ENCODE data around the gene IAPP. TPM values are rescaled to one million over a fixed set of nuclear protein-coding genes. Genes with fewer than 3 reads are reported as not detected.
A peak's percentile ranks its signal among the peaks of the same experiment; 100 is the strongest.

The IAPP gene
- total RNA-seq (2011; cell fraction: chromatin; rRNA removed; ENCODE audit: low replicate concordance), result not detected in 2 replicates
- total RNA-seq (2011; cell fraction: nucleolus; rRNA removed), result not detected in 2 replicates
- total RNA-seq (2011; cell fraction: nucleoplasm; rRNA removed), result not detected in 2 replicates
- total RNA-seq (2014; rRNA removed) (not detected in 2 replicates), total RNA-seq (2014; rRNA removed; fragmentation: Illumina TruSeq; extraction: Trizol) (not detected in 2 replicates), total RNA-seq (2015; rRNA removed; fragmentation: Illumina TruSeq; extraction: Trizol) (not detected in 2 replicates), total RNA-seq (2021) (not detected in 2 replicates), polyA plus RNA-seq (2011; rRNA removed) (not detected in 2 replicates), polyA plus RNA-seq (2014; fragmentation: Illumina TruSeq; extraction: Trizol) (not detected in 2 replicates), polyA plus RNA-seq (2014; fragmentation: Nextera tagmentation; extraction: Ambion mirVana) (not detected), polyA plus RNA-seq (2014; rRNA removed) (not detected in 2 replicates), polyA minus RNA-seq (2011; rRNA and poly(A)+ RNA removed) (not detected in 2 replicates), Bru-seq, nascent RNA (percentile 4 among the genes with signal in this experiment), BruChase-seq, experiment 1, labeled RNA remaining after a 2-hour chase (not detected), BruChase-seq, experiment 2, labeled RNA remaining after a 6-hour chase (not detected)
- polyA plus RNA-seq (2011; cell fraction: cytosol; rRNA removed), result not detected in 2 replicates
- polyA plus RNA-seq (2011; cell fraction: nucleus; rRNA removed), result not detected in 2 replicates
- polyA plus RNA-seq (2012), result not detected in 2 replicates
- polyA minus RNA-seq (2011; cell fraction: cytosol; rRNA and poly(A)+ RNA removed), result not detected in 2 replicates
- not detected in 2 replicates for polyA minus RNA-seq (2011; cell fraction: nucleus; rRNA and poly(A)+ RNA removed)
- long read RNA-seq, experiment 1, partial matches to known transcripts, result 0 of 1 reads
- long read RNA-seq, experiment 1, other reads (novel, unspliced or antisense), result 1 of 1 reads
- long read RNA-seq, experiment 2, result 0 reads
- long read RNA-seq, experiment 3, result 0 reads

DNA sequence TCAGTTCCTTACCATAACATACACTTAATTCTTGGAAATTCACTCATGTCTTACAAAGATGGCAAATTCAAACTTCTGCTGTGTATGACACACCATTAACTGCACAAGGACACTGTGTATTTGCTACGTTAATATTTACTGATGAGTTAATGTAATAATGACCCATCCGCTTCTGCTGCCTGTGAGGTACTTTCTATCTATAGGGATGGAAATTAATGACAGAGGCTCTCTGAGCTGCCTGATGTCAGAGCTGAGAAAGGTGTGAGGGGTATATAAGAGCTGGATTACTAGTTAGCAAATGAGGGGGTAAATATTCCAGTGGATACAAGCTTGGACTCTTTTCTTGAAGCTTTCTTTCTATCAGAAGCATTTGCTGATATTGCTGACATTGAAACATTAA is at the start of gene IAPP:
IAPP (plus strand) TSS at position 301 of the 400 bp plus-strand sequence. CDS start 450 bp downstream, outside the sequence.
- ChIA-PET POLR2A (no interaction called here), CTCF (ENCODE audit: low intra/inter-chr PET ratio) (no interaction called here)
- Histone ChIP-seq H2AFZ (ENCODE audit: low read depth, low read length) (no peak within 1 kb of the TSS), H3K9me1 (ENCODE audit: control insufficient read depth, insufficient read depth, low read length) (no peaks in the 10 kb centered on the region), H3K4me1 (replicated peaks in 1 of 2; ENCODE audit: control insufficient read depth in 2 of 2, insufficient read depth in 2 of 2, low read length in 2 of 2) (no peaks in the 10 kb centered on the region), H3K4me2 (ENCODE audit: insufficient read depth, low read length) (no peak within 1 kb of the TSS), H3K27ac (ENCODE audit: extremely low read depth, low read depth, low read length) (no peak within 1 kb of the TSS), H3K9me3 (replicated peaks; ENCODE audit: control insufficient read depth, insufficient read depth, low read depth, low read length) (no peaks in the 10 kb centered on the region), H3K36me3 (ENCODE audit: control insufficient read depth, insufficient read depth, low read length) (no peaks in the 10 kb centered on the region), H3K27me3 (ENCODE audit: control insufficient read depth in 2 of 2, insufficient read depth in 2 of 2, low read length in 2 of 2) (no peaks in the 10 kb centered on the region), H3K79me2 (ENCODE audit: control insufficient read depth, insufficient read depth, low read length) (no peaks in the 10 kb centered on the region), H3K4me3 (no peak within 1 kb of the TSS), H3K9ac (ENCODE audit: insufficient read depth in 1 of 2, low read depth in 2 of 2, low read length in 2 of 2) (no peak within 1 kb of the TSS), H4K20me1 (replicated peaks; ENCODE audit: control insufficient read depth, insufficient read depth, low read length) (no peaks in the 10 kb centered on the region)
- no peak for ATAC-seq
- in situ Hi-C loops (cut with MboI) (no loop called here), intact Hi-C loops (cut with micrococcal nuclease) (no loop called here)
- DNase-seq (ENCODE audit: extremely low read depth in 1 of 4, low spot score in 3 of 4), result no peak
- no peak for FAIRE-seq
- no TSS peak for BruUV-seq (replicated peaks)
- TF ChIP-seq, protein P1, sequence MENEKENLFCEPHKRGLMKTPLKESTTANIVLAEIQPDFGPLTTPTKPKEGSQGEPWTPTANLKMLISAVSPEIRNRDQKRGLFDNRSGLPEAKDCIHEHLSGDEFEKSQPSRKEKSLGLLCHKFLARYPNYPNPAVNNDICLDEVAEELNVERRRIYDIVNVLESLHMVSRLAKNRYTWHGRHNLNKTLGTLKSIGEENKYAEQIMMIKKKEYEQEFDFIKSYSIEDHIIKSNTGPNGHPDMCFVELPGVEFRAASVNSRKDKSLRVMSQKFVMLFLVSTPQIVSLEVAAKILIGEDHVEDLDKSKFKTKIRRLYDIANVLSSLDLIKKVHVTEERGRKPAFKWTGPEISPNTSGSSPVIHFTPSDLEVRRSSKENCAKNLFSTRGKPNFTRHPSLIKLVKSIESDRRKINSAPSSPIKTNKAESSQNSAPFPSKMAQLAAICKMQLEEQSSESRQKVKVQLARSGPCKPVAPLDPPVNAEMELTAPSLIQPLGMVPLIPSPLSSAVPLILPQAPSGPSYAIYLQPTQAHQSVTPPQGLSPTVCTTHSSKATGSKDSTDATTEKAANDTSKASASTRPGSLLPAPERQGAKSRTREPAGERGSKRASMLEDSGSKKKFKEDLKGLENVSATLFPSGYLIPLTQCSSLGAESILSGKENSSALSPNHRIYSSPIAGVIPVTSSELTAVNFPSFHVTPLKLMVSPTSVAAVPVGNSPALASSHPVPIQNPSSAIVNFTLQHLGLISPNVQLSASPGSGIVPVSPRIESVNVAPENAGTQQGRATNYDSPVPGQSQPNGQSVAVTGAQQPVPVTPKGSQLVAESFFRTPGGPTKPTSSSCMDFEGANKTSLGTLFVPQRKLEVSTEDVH (IDR thresholded peaks at IDR 0.05; ENCODE audit: low read depth, partially characterized antibody), result no peak
- TF ChIP-seq ATF7 (IDR thresholded peaks at IDR 0.05), result no peak
- no peak for TF ChIP-seq C11orf30 (IDR thresholded peaks at IDR 0.05; ENCODE audit: low read depth)
- WGBS (ENCODE audit: insufficient coverage, low coverage, missing lambda C conversion rate), result 62% methylated on average over 2 of the region's 2 CpGs
